Suprapubic skin (tissue), 3 donors: ENCODE results near the gene HOXA7.

Experiments used
- CTCF ChIP-seq, 2 donors: fragments of 200-600 bp in 1 of 2; fragments of 450-650 bp in 1 of 2; sonication (generic) in 1 of 2; IDR thresholded peaks; one replicate each; pipeline ENCODE4 v1.5.1; 2016 to 2019; ENCODE audit warnings: antibody characterized with exemption in 2 of 2, mild to moderate bottlenecking in 1 of 2, moderate library complexity in 1 of 2
- POLR2A ChIP-seq, 2 donors: fragments of 450-650 bp; IDR thresholded peaks; one replicate each; pipeline ENCODE4 v1.6.1; 2017; ENCODE audit warnings: antibody characterized with exemption in 2 of 2, mild to moderate bottlenecking in 2 of 2, moderate library complexity in 2 of 2

- TF ChIP-seq CTCF (IDR thresholded peaks at IDR 0.05), result no peak
- TF ChIP-seq POLR2A (IDR thresholded peaks at IDR 0.05), result no peak
Measured at GRCh38 chr7:27172823-27173510, 16.5 kb upstream of the HOXA7 start.
